H9 (cell line): ENCODE data around the gene CELF6. TPM values are rescaled to one million over a fixed set of nuclear protein-coding genes. Genes with fewer than 3 reads are reported as not detected.

Experiments used
- DNase-seq: peaks from one replicate; pipeline ENCODE4 v3.0.0-alpha.2; 2017
- H2AFZ ChIP-seq: one replicate; pipeline ENCODE4 v1.6.1; 2013; ENCODE audit warnings: mild to moderate bottlenecking, low read length, control low read depth, moderate library complexity
- H2AK5ac ChIP-seq: 2 replicates; pipeline ENCODE4 v1.6.1; 2013; ENCODE audit warnings: low read length, control low read depth, mixed read lengths; ENCODE audit not compliant: insufficient read length
- H2BK120ac ChIP-seq: one replicate; pipeline ENCODE4 v1.6.1; 2013; ENCODE audit warnings: low read depth, mild to moderate bottlenecking, low read length, control low read depth, inconsistent platforms; ENCODE audit not compliant: poor library complexity, severe bottlenecking
- H2BK12ac ChIP-seq: 2 replicates; pipeline ENCODE4 v1.6.1; 2013; ENCODE audit warnings: low read length, control low read depth, mixed read lengths, low read depth; ENCODE audit not compliant: insufficient read length
- H2BK15ac ChIP-seq: 2 replicates; pipeline ENCODE4 v1.6.1; 2013; ENCODE audit warnings: low read depth, low read length, control low read depth
- H2BK20ac ChIP-seq: one replicate; pipeline ENCODE4 v1.6.1; 2013; ENCODE audit warnings: low read depth, mild to moderate bottlenecking, low read length, control low read depth, inconsistent platforms; ENCODE audit not compliant: poor library complexity, severe bottlenecking
- H2BK5ac ChIP-seq: 2 replicates; pipeline ENCODE4 v1.6.1; 2013; ENCODE audit warnings: low read length, control low read depth, mixed read lengths; ENCODE audit not compliant: insufficient read length
- H3K14ac ChIP-seq: 2 replicates; pipeline ENCODE4 v1.6.1; 2013; ENCODE audit warnings: low read length, control low read depth; ENCODE audit not compliant: insufficient read depth
- H3K18ac ChIP-seq: 2 replicates; pipeline ENCODE4 v1.6.1; 2013; ENCODE audit warnings: low read depth, mild to moderate bottlenecking, mixed read lengths, low read length, control low read depth; ENCODE audit not compliant: insufficient read length
- H3K23ac ChIP-seq: 2 replicates; pipeline ENCODE4 v1.6.1; 2013; ENCODE audit warnings: low read length, control low read depth, mixed read lengths, low read depth; ENCODE audit not compliant: insufficient read length
- H3K23me2 ChIP-seq: 2 replicates; pipeline ENCODE4 v1.6.1; 2013; ENCODE audit warnings: low read depth, mild to moderate bottlenecking, mixed read lengths, low read length, control low read depth; ENCODE audit not compliant: insufficient read length, poor library complexity, severe bottlenecking
- H3K27ac ChIP-seq: 2 replicates; pipeline ENCODE4 v1.5.1; 2013; ENCODE audit warnings: low read length, control low read depth, mixed read lengths, low read depth; ENCODE audit not compliant: insufficient read length
- H3K27me3 ChIP-seq: 2 replicates; pipeline ENCODE4 v1.6.1; 2013; ENCODE audit warnings: low read length, control low read depth, inconsistent platforms; ENCODE audit not compliant: insufficient read depth
- H3K4ac ChIP-seq: 2 replicates; pipeline ENCODE4 v1.6.1; 2013; ENCODE audit warnings: low read depth, mild to moderate bottlenecking, control low read depth, inconsistent platforms, low read length, moderate library complexity
- H3K4me1 ChIP-seq: 2 replicates; pipeline ENCODE4 v1.6.1; 2013; ENCODE audit warnings: low read length, control low read depth, inconsistent platforms; ENCODE audit not compliant: insufficient read depth
- H3K4me2 ChIP-seq: 2 replicates; pipeline ENCODE4 v1.6.1; 2013; ENCODE audit warnings: low read length, control low read depth, mixed read lengths; ENCODE audit not compliant: insufficient read length, insufficient read depth
- H3K56ac ChIP-seq: 2 replicates; pipeline ENCODE4 v1.6.1; 2013; ENCODE audit warnings: low read depth, mild to moderate bottlenecking, mixed read lengths, low read length, control low read depth; ENCODE audit not compliant: insufficient read length
- H3K79me1 ChIP-seq: 2 replicates; pipeline ENCODE4 v1.6.1; 2013; ENCODE audit warnings: low read depth, mild to moderate bottlenecking, moderate library complexity, low read length, control low read depth, inconsistent platforms; ENCODE audit not compliant: insufficient read depth, poor library complexity, severe bottlenecking
- H3K79me2 ChIP-seq: 2 replicates; pipeline ENCODE4 v1.6.1; 2013; ENCODE audit warnings: low read length, control low read depth, inconsistent platforms; ENCODE audit not compliant: insufficient read depth
- H3K9ac ChIP-seq: 2 replicates; pipeline ENCODE4 v1.6.1; 2013; ENCODE audit warnings: low read length, control low read depth, mixed read lengths; ENCODE audit not compliant: insufficient read length; ENCODE audit errors: extremely low read depth
- H3K9me3 ChIP-seq: one replicate; pipeline ENCODE4 v1.6.1; 2013; ENCODE audit warnings: low read depth, low read length, inconsistent platforms; ENCODE audit not compliant: control insufficient read depth
- H3T11ph ChIP-seq: one replicate; pipeline ENCODE4 v1.6.1; 2013; ENCODE audit warnings: mild to moderate bottlenecking, low read length, control low read depth, inconsistent platforms
- H4K20me1 ChIP-seq: one replicate; pipeline ENCODE4 v1.6.1; 2013; ENCODE audit not compliant: control insufficient read depth, insufficient read length, insufficient read depth
- H4K5ac ChIP-seq: 2 replicates; pipeline ENCODE4 v1.6.1; 2013; ENCODE audit warnings: low read depth, mild to moderate bottlenecking, mixed read lengths, low read length, control low read depth; ENCODE audit not compliant: insufficient read length
- H4K8ac ChIP-seq: replicated peaks from 2 replicates; pipeline ENCODE4 v1.6.1; 2013; ENCODE audit warnings: low read length, control low read depth, mixed read lengths, low read depth; ENCODE audit not compliant: insufficient read length
- H4K91ac ChIP-seq: 2 replicates; pipeline ENCODE4 v1.6.1; 2013; ENCODE audit warnings: low read depth, mild to moderate bottlenecking, moderate library complexity, mixed read lengths, low read length, control low read depth; ENCODE audit not compliant: insufficient read length
- H3K27ac Mint-ChIP-seq, 3 experiments: 2 replicates in 2 of 3; 3 replicates in 1 of 3; pipeline ENCODE4 v1.8.0; 2020 to 2021; ENCODE audit warnings: mixed read lengths in 3 of 3, mild to moderate bottlenecking in 1 of 3, moderate library complexity in 1 of 3
- H3K27me3 Mint-ChIP-seq: 2 replicates; pipeline ENCODE4 v1.8.0; 2021; ENCODE audit warnings: low read depth, mild to moderate bottlenecking, moderate library complexity, mixed read lengths
- H3K36me3 Mint-ChIP-seq, 3 experiments: 2 replicates in 2 of 3; 3 replicates in 1 of 3; pipeline ENCODE4 v1.8.0; 2020 to 2021; ENCODE audit warnings: low read depth in 3 of 3, mixed read lengths in 3 of 3; ENCODE audit not compliant: insufficient read depth in 1 of 3
- H3K4me1 Mint-ChIP-seq, 2 experiments: 2 replicates each; pipeline ENCODE4 v1.8.0; 2020; ENCODE audit warnings: mixed read lengths in 2 of 2
- H3K4me3 Mint-ChIP-seq, 2 experiments: 2 replicates in 1 of 2; 3 replicates in 1 of 2; pipeline ENCODE4 v1.8.0; 2020 to 2021; ENCODE audit warnings: mild to moderate bottlenecking in 2 of 2, mixed read lengths in 2 of 2, moderate library complexity in 1 of 2
- H3K9me3 Mint-ChIP-seq, 2 experiments: 2 replicates in 1 of 2; 3 replicates in 1 of 2; pipeline ENCODE4 v1.8.0; 2020; ENCODE audit warnings: mild to moderate bottlenecking in 2 of 2, mixed read lengths in 2 of 2, moderate library complexity in 1 of 2
- WGBS: extraction: QIAGEN DNeasy Blood & Tissue Kit; methylation state at CpG from one replicate; pipeline ENCODE4 v1.1.7; 2013; ENCODE audit warnings: missing lambda C conversion rate, low lambda C conversion rate, mixed read lengths; ENCODE audit not compliant: insufficient read length; ENCODE audit errors: extremely low coverage; 5-methylcytosine and 5-hydroxymethylcytosine counted together
- total RNA-seq: library from RNA; stranded (reverse); gene quantifications from 2 replicates; pipeline ENCODE4 v1.2.1, GENCODE V29; 2021
- TF ChIP-seq, protein P1 (sequence below): fragments of 200-600 bp; sonication (generic); conservative IDR thresholded peaks from 3 replicates; pipeline ENCODE4 v1.8.0; 2021; ENCODE audit warnings: antibody characterized with exemption, mild to moderate bottlenecking

CELF6 gene
- total RNA-seq, 1 experiment from 2014 or later, result 0.13 TPM

DNA sequence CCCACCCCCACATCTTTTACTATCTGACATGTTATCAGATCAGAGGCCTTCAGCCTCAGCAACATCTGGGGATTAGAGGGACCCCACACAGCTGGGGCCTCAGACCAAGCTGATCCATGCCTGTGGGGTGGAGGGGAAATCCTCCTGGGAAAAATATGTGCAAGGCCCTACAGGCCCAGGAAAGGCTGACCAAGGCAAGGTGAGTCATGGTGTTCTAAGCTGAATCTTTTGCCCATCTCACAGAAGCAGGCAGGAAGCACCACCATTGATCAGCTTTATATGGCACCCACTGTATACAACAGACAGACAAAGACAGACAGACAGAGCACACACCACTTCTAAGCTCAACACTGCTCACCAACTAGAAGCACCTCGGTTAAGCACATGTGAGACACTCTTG, 35.2 kb downstream of the CELF6 start:
- H3K27me3 ChIP-seq, result peaks cover 2% of the 10 kb centered on the region
- H2AK5ac ChIP-seq, result no peak overlapping the region
- Mint-ChIP-seq H3K27ac (no peak overlapping the region), H3K4me1 (no peaks in the 10 kb centered on the region), H3K27me3 (peaks cover 15% of the 10 kb centered on the region), H3K36me3 (no peaks in the 10 kb centered on the region), H3K4me3 (no peak overlapping the region), H3K9me3 (no peaks in the 10 kb centered on the region)
- H3K27ac ChIP-seq, result no peak overlapping the region
- no peak overlapping the region for H2BK20ac ChIP-seq
- H3K9me3 ChIP-seq, result no peaks in the 10 kb centered on the region
- no peak overlapping the region for H3K4ac ChIP-seq
- H3K79me2 ChIP-seq, result no peaks in the 10 kb centered on the region
- no peak overlapping the region for H2AFZ ChIP-seq
- H3K23me2 ChIP-seq, result no peaks in the 10 kb centered on the region
- H3T11ph ChIP-seq, result no peak overlapping the region
- H3K56ac ChIP-seq, result no peak overlapping the region
- no peak overlapping the region for H3K14ac ChIP-seq
- H3K23ac ChIP-seq, result no peak overlapping the region
- H3K79me1 ChIP-seq, result no peaks in the 10 kb centered on the region
- H3K4me1 ChIP-seq, result no peaks in the 10 kb centered on the region
- H2BK120ac ChIP-seq, result no peak overlapping the region
- no peaks in the 10 kb centered on the region for H4K20me1 ChIP-seq
- TF ChIP-seq, protein P1, sequence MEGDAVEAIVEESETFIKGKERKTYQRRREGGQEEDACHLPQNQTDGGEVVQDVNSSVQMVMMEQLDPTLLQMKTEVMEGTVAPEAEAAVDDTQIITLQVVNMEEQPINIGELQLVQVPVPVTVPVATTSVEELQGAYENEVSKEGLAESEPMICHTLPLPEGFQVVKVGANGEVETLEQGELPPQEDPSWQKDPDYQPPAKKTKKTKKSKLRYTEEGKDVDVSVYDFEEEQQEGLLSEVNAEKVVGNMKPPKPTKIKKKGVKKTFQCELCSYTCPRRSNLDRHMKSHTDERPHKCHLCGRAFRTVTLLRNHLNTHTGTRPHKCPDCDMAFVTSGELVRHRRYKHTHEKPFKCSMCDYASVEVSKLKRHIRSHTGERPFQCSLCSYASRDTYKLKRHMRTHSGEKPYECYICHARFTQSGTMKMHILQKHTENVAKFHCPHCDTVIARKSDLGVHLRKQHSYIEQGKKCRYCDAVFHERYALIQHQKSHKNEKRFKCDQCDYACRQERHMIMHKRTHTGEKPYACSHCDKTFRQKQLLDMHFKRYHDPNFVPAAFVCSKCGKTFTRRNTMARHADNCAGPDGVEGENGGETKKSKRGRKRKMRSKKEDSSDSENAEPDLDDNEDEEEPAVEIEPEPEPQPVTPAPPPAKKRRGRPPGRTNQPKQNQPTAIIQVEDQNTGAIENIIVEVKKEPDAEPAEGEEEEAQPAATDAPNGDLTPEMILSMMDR, result no peak
- no peak overlapping the region for H4K8ac ChIP-seq
- no peak overlapping the region for H4K5ac ChIP-seq
- no peak overlapping the region for H2BK5ac ChIP-seq
- WGBS, result no CpG with 5 or more reads among the region's 1 CpG
- H3K18ac ChIP-seq, result no peak overlapping the region
- DNase-seq, result no peak
- H2BK12ac ChIP-seq, result no peak overlapping the region
- H2BK15ac ChIP-seq, result no peak overlapping the region
- no peak overlapping the region for H3K4me2 ChIP-seq
- H3K9ac ChIP-seq, result no peak overlapping the region
- no peak overlapping the region for H4K91ac ChIP-seq
